GM12878 (cell line): Measurements from ENCODE around the gene ZPR1. TPM values are rescaled to one million over a fixed set of nuclear protein-coding genes. Genes with fewer than 3 reads are reported as not detected.

Experiments
- ATAC-seq: fragments of 200-7000 bp; cut with Tn5 transposase; 3 replicates; pipeline ENCODE4 v1.9.1; 2020; ENCODE audit warnings: mild to moderate bottlenecking, moderate library complexity
- BruUV-seq: library from RNA; stranded (reverse); fragments of 400-500 nt; replicated peaks from 2 replicates; lab custom pipeline; 2021; lab: Mats Ljungman, UMichigan
- CTCF ChIA-PET: fragments of 300-600 bp; sonication (Branson Sonifier 250); formaldehyde crosslinking; extraction: SDS; loops from one replicate; lab custom pipeline; 2021; ENCODE audit warnings: inconsistent platforms; lab: Yijun Ruan, JAX
- POLR2A ChIA-PET: fragments of 350-600 bp; formaldehyde crosslinking; extraction: SDS; loops from one replicate; lab custom pipeline; 2021; ENCODE audit warnings: inconsistent platforms; lab: Charles Lee
- RAD21 ChIA-PET: fragments of 300-600 bp; sonication (Branson Sonifier 250); formaldehyde crosslinking; loops from one replicate; lab custom pipeline; 2023; ENCODE audit warnings: antibody characterized with exemption; ENCODE audit not compliant: unreplicated experiment; lab: Charles Lee
- SMC1A ChIA-PET: fragments of 300-600 bp; sonication (Branson Sonifier 250); formaldehyde crosslinking; loops from one replicate; lab custom pipeline; 2023; ENCODE audit not compliant: unreplicated experiment, uncharacterized antibody; lab: Charles Lee
- DNase-seq: peaks from one replicate; pipeline ENCODE4 v3.0.0-alpha.2; 2011; ENCODE audit warnings: low read depth, low spot score
- FAIRE-seq: peaks from 3 replicates; lab custom pipeline; 2011; peaks lifted over from hg19 to GRCh38; lab: Jason Lieb, UNC
- H2AFZ ChIP-seq: 2 replicates; pipeline ENCODE4 v1.6.0; 2011; ENCODE audit warnings: low read depth, low read length, control low read depth; ENCODE audit not compliant: control insufficient read depth
- H3K27ac ChIP-seq: 2 replicates; pipeline ENCODE4 v1.5.1; 2011; ENCODE audit warnings: control low read depth; ENCODE audit not compliant: control insufficient read depth, insufficient read depth
- H3K27me3 ChIP-seq, 2 experiments: replicated peaks in 1 of 2; 2 replicates each; pipeline versions ENCODE4 v1.6.0 to v1.6.1; 2011; ENCODE audit warnings: low read length in 1 of 2; ENCODE audit not compliant: control insufficient read depth in 2 of 2, insufficient read depth in 2 of 2
- H3K36me3 ChIP-seq, 2 experiments: 2 replicates each; pipeline ENCODE4 v1.5.1; 2011; ENCODE audit warnings: low read length in 1 of 2; ENCODE audit not compliant: control insufficient read depth in 2 of 2, insufficient read depth in 2 of 2
- H3K4me1 ChIP-seq: 2 replicates; pipeline ENCODE4 v1.6.1; 2011; ENCODE audit warnings: mild to moderate bottlenecking, low read length, moderate library complexity, mixed read lengths; ENCODE audit not compliant: control insufficient read depth, insufficient read depth
- H3K4me2 ChIP-seq: 2 replicates; pipeline ENCODE4 v1.6.0; 2011; ENCODE audit warnings: control low read depth; ENCODE audit not compliant: control insufficient read depth, insufficient read depth
- H3K4me3 ChIP-seq: fragments of 200-600 bp; sonication (generic); 2 replicates; pipeline ENCODE4 v1.5.1; 2016
- H3K79me2 ChIP-seq: 2 replicates; pipeline ENCODE4 v1.6.0; 2011; ENCODE audit warnings: low read length; ENCODE audit not compliant: control insufficient read depth, insufficient read depth
- H3K9ac ChIP-seq: 2 replicates; pipeline ENCODE4 v1.8.0; 2011; ENCODE audit warnings: low read length, control low read depth, mixed read lengths; ENCODE audit not compliant: control insufficient read depth, insufficient read depth
- H3K9me3 ChIP-seq: replicated peaks from 3 replicates; pipeline ENCODE4 v1.5.1; 2011; ENCODE audit warnings: mild to moderate bottlenecking, low read length; ENCODE audit not compliant: control insufficient read depth, insufficient read depth
- H4K20me1 ChIP-seq: 2 replicates; pipeline ENCODE4 v1.6.0; 2011; ENCODE audit not compliant: control insufficient read depth, insufficient read depth
- BCL11A ChIP-seq: IDR thresholded peaks from 2 replicates; pipeline ENCODE4 v1.6.1; 2011; ENCODE audit warnings: low read depth, low read length
- EGR1 ChIP-seq, 2 experiments: IDR thresholded peaks; 1 replicate in 1 of 2; 2 replicates in 1 of 2; pipeline ENCODE4 v1.6.1; 2011 to 2012; ENCODE audit warnings: low read depth in 2 of 2, low read length in 2 of 2, borderline replicate concordance in 1 of 2, mild to moderate bottlenecking in 1 of 2, moderate library complexity in 1 of 2
- KDM1A ChIP-seq: fragments of 200-600 bp; sonication (generic); IDR thresholded peaks from 2 replicates; pipeline ENCODE4 v1.6.1; 2016; ENCODE audit warnings: borderline replicate concordance
- NFXL1 ChIP-seq: fragments of 450-650 bp; IDR thresholded peaks from 2 replicates; pipeline ENCODE4 v1.6.1; 2017; ENCODE audit warnings: antibody characterized with exemption, mild to moderate bottlenecking, borderline replicate concordance
- PAX5 ChIP-seq: IDR thresholded peaks from 2 replicates; pipeline ENCODE4 v1.6.1; 2011; ENCODE audit warnings: low read depth, low read length, borderline replicate concordance
- SUZ12 ChIP-seq: fragments of 200-600 bp; sonication (generic); IDR thresholded peaks from one replicate; pipeline ENCODE4 v1.6.1; 2018; ENCODE audit warnings: antibody characterized with exemption, mild to moderate bottlenecking; ENCODE audit not compliant: unreplicated experiment
- TCF3 ChIP-seq: IDR thresholded peaks from 2 replicates; pipeline ENCODE4 v1.6.1; 2012; ENCODE audit warnings: low read depth, mild to moderate bottlenecking, low read length, borderline replicate concordance; ENCODE audit not compliant: insufficient read depth
- YY1 ChIP-seq: IDR thresholded peaks from 2 replicates; pipeline ENCODE4 v1.6.1; 2011; ENCODE audit warnings: low read depth, mild to moderate bottlenecking, low read length
- WGBS: methylation state at CpG from one replicate; pipeline ENCODE4 v1.1.6; 2016; ENCODE audit warnings: low lambda C conversion rate; ENCODE audit not compliant: insufficient replicate concordance, insufficient coverage; ENCODE audit errors: missing lambda C conversion rate; 5-methylcytosine and 5-hydroxymethylcytosine counted together
- in situ Hi-C: fragments of 300-500 bp; cut with MboI; formaldehyde crosslinking; loops from 9 replicates; pipeline ENCODE4 v1.14.3; 2018; ENCODE audit warnings: mixed read lengths
- intact Hi-C: fragments of 100-400 bp; cut with micrococcal nuclease; formaldehyde crosslinking; loops from one replicate; pipeline ENCODE4 v1.14.2; 2022; ENCODE audit not compliant: unreplicated experiment
- polyA plus RNA-seq, 11 experiments: library from polyadenylated mRNA; depleted of rRNA in 4 of 11; unstranded in 6 of 11; stranded (reverse) in 5 of 11; fragments of >200 nt; fragmentation: Nextera tagmentation in 4 of 11; fragmentation: Illumina TruSeq in 1 of 11; extraction: Ambion mirVana in 4 of 11; extraction: Trizol in 1 of 11; gene quantifications; 1 replicate in 1 of 11; 2 replicates in 10 of 11; pipeline versions ENCODE4 v1.2.1 to v1.2.3, GENCODE V29; 2011 to 2016; ENCODE audit warnings: inconsistent platforms in 2 of 11, missing spikeins in 2 of 11, low read depth in 1 of 11
- total RNA-seq, 4 experiments: library from RNA; depleted of rRNA in 3 of 4; stranded (reverse); fragments of >200 nt in 3 of 4; fragmentation: Illumina TruSeq in 1 of 4; extraction: Trizol in 1 of 4; gene quantifications; 2 replicates each; pipeline versions ENCODE4 v1.2.1 to v1.2.3, GENCODE V29; 2013 to 2021
- TF ChIP-seq, protein P1 (sequence below): fragments of 450-650 bp; IDR thresholded peaks from 2 replicates; pipeline ENCODE4 v1.6.1; 2016; ENCODE audit warnings: mild to moderate bottlenecking, moderate library complexity, borderline replicate concordance

ZPR1 gene
- total and polyA plus RNA-seq, 10 of the 15 experiments (the other 5 are each of a cell fraction or from before 2014, with no cell fraction given) = 9.3 to 89.7 (median 54.7) TPM

DNA sequence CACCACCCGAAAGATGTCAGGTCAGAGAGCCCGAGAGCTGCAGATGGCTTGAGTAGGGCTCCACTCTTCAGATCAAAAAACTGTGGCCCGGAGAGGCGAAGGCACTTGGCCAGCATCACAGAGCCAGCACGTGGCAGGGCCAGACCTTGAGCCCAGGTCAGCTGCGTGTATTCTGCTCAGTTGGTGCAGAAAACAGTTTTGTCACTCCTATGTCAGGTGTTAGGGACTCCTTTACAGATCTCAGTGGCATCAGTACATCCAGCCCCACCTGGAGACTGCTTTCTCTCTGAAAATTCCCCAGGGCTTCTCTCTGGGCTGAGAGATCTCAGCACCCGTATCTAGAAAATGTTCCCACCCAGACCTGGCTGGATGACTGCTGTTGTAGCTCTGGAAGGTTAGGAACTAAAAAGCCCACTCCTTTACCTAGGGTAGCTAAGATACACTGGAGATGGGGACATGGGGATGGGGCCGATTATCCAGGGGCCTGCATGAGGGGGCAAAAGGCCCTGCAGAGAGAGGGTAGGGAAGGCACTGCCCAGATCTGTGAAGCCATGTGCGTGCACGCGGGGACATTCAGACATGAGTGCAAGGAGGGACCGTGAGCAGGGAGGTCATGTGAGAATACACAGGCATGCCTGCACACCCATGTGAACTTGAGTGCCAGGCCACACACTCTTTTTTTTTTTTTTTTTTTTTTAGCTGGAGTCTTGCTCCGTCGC, 46.2 kb upstream of the ZPR1 start:
- H3K36me3 ChIP-seq = no peaks in the 10 kb centered on the region
- ChIA-PET CTCF (interaction anchor here (0.7 to 7.3 kb wide), 4 partner anchors 9 to 100 kb away, joined by 3 to 183 read pairs (median 30); partner anchors contain the start of genes APOA5 and ZPR1), POLR2A (interaction anchor here (3.0 kb wide), 1 partner anchor 20 kb away, joined by 10 read pairs; no protein-coding TSS in a partner anchor), SMC1A (interaction anchor here (1.0 kb wide), 1 partner anchor 272 kb away, joined by 4 read pairs; no protein-coding TSS in a partner anchor), RAD21 (interaction anchor here (2.5 kb wide), 1 partner anchor 40 kb away, joined by 13 read pairs; no protein-coding TSS in a partner anchor)
- intact Hi-C loops = no loop called here
- no TSS peak for BruUV-seq
- ATAC-seq = no peak
- in situ Hi-C loops = no loop called here
- H3K27ac ChIP-seq = no peak overlapping the region
- no peak overlapping the region for H2AFZ ChIP-seq
- H3K4me2 ChIP-seq = no peak overlapping the region
- H3K79me2 ChIP-seq = no peaks in the 10 kb centered on the region
- H3K9ac ChIP-seq = no peak overlapping the region
- FAIRE-seq = no peak
- TF ChIP-seq BCL11A (no peak), EGR1 (IDR thresholded peaks at IDR 0.05; ENCODE audit: borderline replicate concordance in 1 of 2, low read depth in 2 of 2, low read length in 2 of 2) (no peak), TCF3 (no peak), SUZ12 (no peak), PAX5 (no peak)
- DNase-seq = no peak
- peaks cover 8% of the 10 kb centered on the region; the same call in 1 of the 2 replicates for H3K4me1 ChIP-seq
- H3K27me3 ChIP-seq = no peaks in the 10 kb centered on the region
- no peaks in the 10 kb centered on the region for H3K9me3 ChIP-seq
- no peaks in the 10 kb centered on the region for H4K20me1 ChIP-seq
- no peak overlapping the region for H3K4me3 ChIP-seq
- WGBS = 71% methylated on average over 12 of the region's 14 CpGs

DNA sequence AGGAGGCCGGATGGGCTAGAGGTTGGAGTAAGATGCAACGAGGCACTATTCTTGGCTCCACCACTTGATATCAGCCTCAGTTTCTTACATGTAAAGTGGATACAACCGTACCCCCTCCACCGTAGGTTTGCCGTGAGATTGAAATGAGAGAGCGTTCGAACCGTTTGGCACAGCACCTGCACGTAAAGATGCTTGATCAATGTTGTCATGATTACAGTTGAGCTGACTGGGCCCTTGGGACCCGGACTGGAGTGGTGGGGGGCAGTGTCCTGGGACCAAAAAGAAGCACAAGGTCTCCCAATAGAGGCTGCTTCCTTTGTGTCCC, 45.6 kb upstream of the ZPR1 start:
- CTCF ChIA-PET = interaction anchor here (0.7 to 7.3 kb wide), 4 partner anchors 9 to 100 kb away, joined by 3 to 183 read pairs (median 30); partner anchors contain the start of genes APOA5 and ZPR1
- intact Hi-C loops (no loop called here), in situ Hi-C loops (no loop called here)
- H4K20me1 ChIP-seq = no peaks in the 10 kb centered on the region
- RAD21 ChIA-PET = no interaction called here
- H3K36me3 ChIP-seq = no peaks in the 10 kb centered on the region
- no peaks in the 10 kb centered on the region for H3K27me3 ChIP-seq
- FAIRE-seq (no peak), DNase-seq (no peak), ATAC-seq (no peak)
- H3K9ac ChIP-seq = no peak overlapping the region
- H3K9me3 ChIP-seq = no peaks in the 10 kb centered on the region
- no peak overlapping the region for H3K4me3 ChIP-seq
- SMC1A ChIA-PET = interaction anchor here (1.0 kb wide), 1 partner anchor 272 kb away, joined by 4 read pairs; no protein-coding TSS in a partner anchor
- no TSS peak for BruUV-seq
- no peak overlapping the region for H2AFZ ChIP-seq
- H3K27ac ChIP-seq = no peak overlapping the region
- peaks cover 8% of the 10 kb centered on the region; the same call in 1 of the 2 replicates for H3K4me1 ChIP-seq
- no peaks in the 10 kb centered on the region for H3K79me2 ChIP-seq
- no peak overlapping the region for H3K4me2 ChIP-seq
- POLR2A ChIA-PET = no interaction called here
- 61% methylated on average over 10 of the region's 10 CpGs for WGBS
- TF ChIP-seq NFXL1 (no peak), YY1 (no peak), KDM1A (no peak)
- TF ChIP-seq, protein P1, sequence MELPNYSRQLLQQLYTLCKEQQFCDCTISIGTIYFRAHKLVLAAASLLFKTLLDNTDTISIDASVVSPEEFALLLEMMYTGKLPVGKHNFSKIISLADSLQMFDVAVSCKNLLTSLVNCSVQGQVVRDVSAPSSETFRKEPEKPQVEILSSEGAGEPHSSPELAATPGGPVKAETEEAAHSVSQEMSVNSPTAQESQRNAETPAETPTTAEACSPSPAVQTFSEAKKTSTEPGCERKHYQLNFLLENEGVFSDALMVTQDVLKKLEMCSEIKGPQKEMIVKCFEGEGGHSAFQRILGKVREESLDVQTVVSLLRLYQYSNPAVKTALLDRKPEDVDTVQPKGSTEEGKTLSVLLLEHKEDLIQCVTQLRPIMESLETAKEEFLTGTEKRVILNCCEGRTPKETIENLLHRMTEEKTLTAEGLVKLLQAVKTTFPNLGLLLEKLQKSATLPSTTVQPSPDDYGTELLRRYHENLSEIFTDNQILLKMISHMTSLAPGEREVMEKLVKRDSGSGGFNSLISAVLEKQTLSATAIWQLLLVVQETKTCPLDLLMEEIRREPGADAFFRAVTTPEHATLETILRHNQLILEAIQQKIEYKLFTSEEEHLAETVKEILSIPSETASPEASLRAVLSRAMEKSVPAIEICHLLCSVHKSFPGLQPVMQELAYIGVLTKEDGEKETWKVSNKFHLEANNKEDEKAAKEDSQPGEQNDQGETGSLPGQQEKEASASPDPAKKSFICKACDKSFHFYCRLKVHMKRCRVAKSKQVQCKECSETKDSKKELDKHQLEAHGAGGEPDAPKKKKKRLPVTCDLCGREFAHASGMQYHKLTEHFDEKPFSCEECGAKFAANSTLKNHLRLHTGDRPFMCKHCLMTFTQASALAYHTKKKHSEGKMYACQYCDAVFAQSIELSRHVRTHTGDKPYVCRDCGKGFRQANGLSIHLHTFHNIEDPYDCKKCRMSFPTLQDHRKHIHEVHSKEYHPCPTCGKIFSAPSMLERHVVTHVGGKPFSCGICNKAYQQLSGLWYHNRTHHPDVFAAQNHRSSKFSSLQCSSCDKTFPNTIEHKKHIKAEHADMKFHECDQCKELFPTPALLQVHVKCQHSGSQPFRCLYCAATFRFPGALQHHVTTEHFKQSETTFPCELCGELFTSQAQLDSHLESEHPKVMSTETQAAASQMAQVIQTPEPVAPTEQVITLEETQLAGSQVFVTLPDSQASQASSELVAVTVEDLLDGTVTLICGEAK = no peak
